K562 (cell line): ENCODE results near the gene AGTR1.

ENCODE experiments used
- BRD4 ChIP-seq: fragments of 200-600 bp; sonication (generic); IDR thresholded peaks from 2 replicates; pipeline ENCODE4 v1.6.1; 2017; ENCODE audit warnings: inconsistent platforms
- CREB3 ChIP-seq: fragments of 450-650 bp; conservative IDR thresholded peaks from 2 replicates; pipeline ENCODE4 v1.6.1; 2016; ENCODE audit warnings: missing genetic modification characterization, low read depth, mild to moderate bottlenecking, missing compliant biosample characterization, moderate library complexity
- E2F8 ChIP-seq: fragments of 450-650 bp; IDR thresholded peaks from 2 replicates; pipeline ENCODE4 v1.7.1; 2018; ENCODE audit warnings: mild to moderate bottlenecking, low read depth; ENCODE audit not compliant: partially characterized antibody
- JUND ChIP-seq, 2 experiments: IDR thresholded peaks; 2 replicates in 1 of 2; 3 replicates in 1 of 2; pipeline ENCODE4 v1.6.1; 2011; ENCODE audit warnings: borderline replicate concordance in 2 of 2, low read depth in 2 of 2, low read length in 2 of 2, improper control_type of control experiment in 1 of 2, missing biosample characterization in 1 of 2, missing genetic modification characterization in 1 of 2, missing genetic modification reagents in 1 of 2
- MAFK ChIP-seq: IDR thresholded peaks from 2 replicates; pipeline ENCODE4 v1.6.1; 2011; ENCODE audit warnings: low read length, improper control_type of control experiment
- NBN ChIP-seq: fragments of 450-650 bp; IDR thresholded peaks from 2 replicates; pipeline ENCODE4 v1.6.1; 2016; ENCODE audit warnings: low read depth, mild to moderate bottlenecking
- POLR2A ChIP-seq: fragments of 450-650 bp; conservative IDR thresholded peaks from 2 replicates; pipeline ENCODE4 v1.6.1; 2016
- ZBTB9 ChIP-seq: fragments of 450-650 bp; formaldehyde crosslinking; IDR thresholded peaks from 2 replicates; pipeline ENCODE4 v1.4.0; 2020; ENCODE audit warnings: mild to moderate bottlenecking, moderate library complexity

DNA sequence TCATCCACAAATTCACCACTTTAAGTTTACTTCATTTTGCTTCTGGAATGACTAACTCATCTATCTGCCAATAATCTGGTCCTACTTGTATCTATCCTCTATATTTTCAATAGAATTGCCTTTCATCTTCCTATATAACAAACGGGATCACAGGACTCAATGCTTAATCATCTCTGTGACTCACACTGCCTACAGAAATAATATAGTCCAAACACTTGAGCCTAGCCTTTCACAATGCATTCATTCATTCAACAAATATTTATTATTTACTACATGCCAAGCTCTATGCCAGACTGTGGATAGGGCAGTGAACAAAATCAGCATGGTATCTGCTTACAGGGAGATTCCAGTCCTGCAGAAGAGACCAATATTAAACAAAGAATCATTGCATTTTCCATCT, 16.6 kb upstream of the AGTR1 start:
- TF ChIP-seq MAFK (no peak), JUND (IDR thresholded peaks at IDR 0.05; ENCODE audit: borderline replicate concordance, low read depth, low read length) (no peak), JUND (tag; IDR thresholded peaks at IDR 0.05; ENCODE audit: borderline replicate concordance, low read depth, low read length) (no peak), CREB3 (no peak), NBN (no peak), E2F8 (no peak), ZBTB9 (no peak), BRD4 (no peak), POLR2A (no peak)
